Liver (tissue), 3 donors: ENCODE results near the gene KAZN.

ENCODE experiments used
- EGR1 ChIP-seq, 2 donors: IDR thresholded peaks; 2 replicates each; pipeline ENCODE4 v1.6.1; 2016 to 2018; ENCODE audit warnings: antibody characterized with exemption in 2 of 2, low read depth in 2 of 2
- HNF4A ChIP-seq, 2 donors: conservative IDR thresholded peaks; 2 replicates each; pipeline ENCODE4 v1.6.1; 2016; ENCODE audit warnings: antibody characterized with exemption in 2 of 2, mild to moderate bottlenecking in 2 of 2
- RAD21 ChIP-seq, 2 donors: IDR thresholded peaks; 2 replicates each; pipeline ENCODE4 v1.6.1; 2016; ENCODE audit warnings: antibody characterized with exemption in 2 of 2, mild to moderate bottlenecking in 2 of 2
- SP1 ChIP-seq: IDR thresholded peaks from 2 replicates; pipeline ENCODE4 v1.6.1; 2018; ENCODE audit warnings: antibody characterized with exemption, mild to moderate bottlenecking
- TAF1 ChIP-seq: conservative IDR thresholded peaks from 2 replicates; pipeline ENCODE4 v1.6.1; 2016; ENCODE audit warnings: antibody characterized with exemption, mild to moderate bottlenecking
- YY1 ChIP-seq: IDR thresholded peaks from 2 replicates; pipeline ENCODE4 v1.6.1; 2016; ENCODE audit warnings: antibody characterized with exemption, mild to moderate bottlenecking
- TF ChIP-seq, protein P1 (sequence below): fragments of 150-350 bp; IDR thresholded peaks from 2 replicates; pipeline ENCODE4 v1.5.1; 2017; ENCODE audit warnings: improper control_type of control experiment, low read depth, low read length; ENCODE audit not compliant: missing input control
- TF ChIP-seq, protein P2 (sequence below): IDR thresholded peaks from 2 replicates; pipeline ENCODE4 v1.6.1; 2016; ENCODE audit warnings: antibody characterized with exemption
- donor health status: healthy.
- donor health status: healthy.

DNA sequence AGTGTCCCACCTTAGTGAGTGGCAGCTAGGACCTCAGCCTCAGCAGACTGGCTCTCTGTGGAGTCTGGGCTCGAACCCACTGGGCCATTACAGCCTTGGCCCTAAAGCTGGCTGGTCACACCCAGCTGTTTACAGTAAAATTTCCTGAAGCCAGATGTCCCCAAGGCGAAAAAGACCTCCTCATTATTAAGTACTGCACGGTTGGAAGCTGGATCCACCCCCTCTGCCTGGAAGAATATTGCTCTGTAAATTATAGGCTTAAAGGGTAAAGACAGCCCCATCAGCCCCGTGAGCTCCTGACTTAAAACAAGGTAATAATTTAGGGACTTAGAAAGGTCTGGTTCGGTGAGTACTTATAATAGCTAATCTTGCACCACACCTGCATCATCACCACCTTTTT lies 524.8 kb downstream of the KAZN start:
- TF ChIP-seq, protein P1, sequence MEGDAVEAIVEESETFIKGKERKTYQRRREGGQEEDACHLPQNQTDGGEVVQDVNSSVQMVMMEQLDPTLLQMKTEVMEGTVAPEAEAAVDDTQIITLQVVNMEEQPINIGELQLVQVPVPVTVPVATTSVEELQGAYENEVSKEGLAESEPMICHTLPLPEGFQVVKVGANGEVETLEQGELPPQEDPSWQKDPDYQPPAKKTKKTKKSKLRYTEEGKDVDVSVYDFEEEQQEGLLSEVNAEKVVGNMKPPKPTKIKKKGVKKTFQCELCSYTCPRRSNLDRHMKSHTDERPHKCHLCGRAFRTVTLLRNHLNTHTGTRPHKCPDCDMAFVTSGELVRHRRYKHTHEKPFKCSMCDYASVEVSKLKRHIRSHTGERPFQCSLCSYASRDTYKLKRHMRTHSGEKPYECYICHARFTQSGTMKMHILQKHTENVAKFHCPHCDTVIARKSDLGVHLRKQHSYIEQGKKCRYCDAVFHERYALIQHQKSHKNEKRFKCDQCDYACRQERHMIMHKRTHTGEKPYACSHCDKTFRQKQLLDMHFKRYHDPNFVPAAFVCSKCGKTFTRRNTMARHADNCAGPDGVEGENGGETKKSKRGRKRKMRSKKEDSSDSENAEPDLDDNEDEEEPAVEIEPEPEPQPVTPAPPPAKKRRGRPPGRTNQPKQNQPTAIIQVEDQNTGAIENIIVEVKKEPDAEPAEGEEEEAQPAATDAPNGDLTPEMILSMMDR = no peak
- no peak for TF ChIP-seq SP1
- TF ChIP-seq RAD21 (IDR thresholded peaks at IDR 0.05) = no peak
- TF ChIP-seq HNF4A (conservative IDR thresholded peaks at IDR 0.05) = no peak
- TF ChIP-seq EGR1 (IDR thresholded peaks at IDR 0.05; ENCODE audit: low read depth in 2 of 2) = no peak
- TF ChIP-seq TAF1 = no peak
- TF ChIP-seq, protein P2, sequence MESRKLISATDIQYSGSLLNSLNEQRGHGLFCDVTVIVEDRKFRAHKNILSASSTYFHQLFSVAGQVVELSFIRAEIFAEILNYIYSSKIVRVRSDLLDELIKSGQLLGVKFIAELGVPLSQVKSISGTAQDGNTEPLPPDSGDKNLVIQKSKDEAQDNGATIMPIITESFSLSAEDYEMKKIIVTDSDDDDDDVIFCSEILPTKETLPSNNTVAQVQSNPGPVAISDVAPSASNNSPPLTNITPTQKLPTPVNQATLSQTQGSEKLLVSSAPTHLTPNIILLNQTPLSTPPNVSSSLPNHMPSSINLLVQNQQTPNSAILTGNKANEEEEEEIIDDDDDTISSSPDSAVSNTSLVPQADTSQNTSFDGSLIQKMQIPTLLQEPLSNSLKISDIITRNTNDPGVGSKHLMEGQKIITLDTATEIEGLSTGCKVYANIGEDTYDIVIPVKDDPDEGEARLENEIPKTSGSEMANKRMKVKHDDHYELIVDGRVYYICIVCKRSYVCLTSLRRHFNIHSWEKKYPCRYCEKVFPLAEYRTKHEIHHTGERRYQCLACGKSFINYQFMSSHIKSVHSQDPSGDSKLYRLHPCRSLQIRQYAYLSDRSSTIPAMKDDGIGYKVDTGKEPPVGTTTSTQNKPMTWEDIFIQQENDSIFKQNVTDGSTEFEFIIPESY = no peak
- TF ChIP-seq YY1 = no peak
